ENCODE measurements around the gene TTC33.

GRCh38 chr5:40653221-40654022 is 102.3 kb downstream of the TTC33 start:
- TF ChIP-seq, protein P1, sequence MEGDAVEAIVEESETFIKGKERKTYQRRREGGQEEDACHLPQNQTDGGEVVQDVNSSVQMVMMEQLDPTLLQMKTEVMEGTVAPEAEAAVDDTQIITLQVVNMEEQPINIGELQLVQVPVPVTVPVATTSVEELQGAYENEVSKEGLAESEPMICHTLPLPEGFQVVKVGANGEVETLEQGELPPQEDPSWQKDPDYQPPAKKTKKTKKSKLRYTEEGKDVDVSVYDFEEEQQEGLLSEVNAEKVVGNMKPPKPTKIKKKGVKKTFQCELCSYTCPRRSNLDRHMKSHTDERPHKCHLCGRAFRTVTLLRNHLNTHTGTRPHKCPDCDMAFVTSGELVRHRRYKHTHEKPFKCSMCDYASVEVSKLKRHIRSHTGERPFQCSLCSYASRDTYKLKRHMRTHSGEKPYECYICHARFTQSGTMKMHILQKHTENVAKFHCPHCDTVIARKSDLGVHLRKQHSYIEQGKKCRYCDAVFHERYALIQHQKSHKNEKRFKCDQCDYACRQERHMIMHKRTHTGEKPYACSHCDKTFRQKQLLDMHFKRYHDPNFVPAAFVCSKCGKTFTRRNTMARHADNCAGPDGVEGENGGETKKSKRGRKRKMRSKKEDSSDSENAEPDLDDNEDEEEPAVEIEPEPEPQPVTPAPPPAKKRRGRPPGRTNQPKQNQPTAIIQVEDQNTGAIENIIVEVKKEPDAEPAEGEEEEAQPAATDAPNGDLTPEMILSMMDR (conservative IDR thresholded peaks at IDR 0.05; ENCODE audit: low read length): no peak
- no peak for TF ChIP-seq EZH2phosphoT487 (IDR thresholded peaks at IDR 0.05; ENCODE audit: borderline replicate concordance)
